Kidney (tissue), 14 donors: ENCODE data around the gene GORASP1. TPM values are rescaled to one million over a fixed set of nuclear protein-coding genes. Genes with fewer than 3 reads are reported as not detected.

Source experiments
- DNase-seq, 5 donors: peaks; one replicate each; pipeline ENCODE4 v3.0.0-alpha.2; 2013 to 2020
- FAIRE-seq: peaks from 2 replicates; lab custom pipeline; 2012; peaks lifted over from hg19 to GRCh38; lab: Jason Lieb, UNC
- H3K27ac ChIP-seq, 2 donors: one replicate each; pipeline ENCODE4 v1.7.0; 2013; ENCODE audit warnings: low read depth in 2 of 2, low read length in 2 of 2, inconsistent platforms in 1 of 2
- H3K27me3 ChIP-seq: one replicate; pipeline ENCODE4 v1.7.1; 2013; ENCODE audit warnings: low read length, inconsistent platforms; ENCODE audit not compliant: control insufficient read depth, insufficient read depth
- H3K36me3 ChIP-seq, 3 donors: one replicate each; pipeline versions ENCODE4 v1.7.0 to v1.7.1; 2013; ENCODE audit warnings: low read length in 3 of 3, control low read depth in 1 of 3, inconsistent platforms in 1 of 3; ENCODE audit not compliant: insufficient read depth in 3 of 3, control insufficient read depth in 2 of 3
- H3K4me1 ChIP-seq, 3 donors: one replicate each; pipeline versions ENCODE4 v1.7.0 to v1.7.1; 2013; ENCODE audit warnings: low read length in 3 of 3, inconsistent platforms in 1 of 3, low read depth in 1 of 3; ENCODE audit not compliant: control insufficient read depth in 2 of 3, insufficient read depth in 2 of 3
- H3K4me3 ChIP-seq, 3 donors: one replicate each; pipeline versions ENCODE4 v1.7.0 to v1.8.1; 2013; ENCODE audit warnings: low read length in 3 of 3, control low read depth in 1 of 3, inconsistent platforms in 1 of 3
- H3K9ac ChIP-seq, 3 donors: one replicate each; pipeline versions ENCODE4 v1.7.0 to v1.7.1; 2013; ENCODE audit warnings: low read length in 3 of 3, control low read depth in 1 of 3, inconsistent platforms in 1 of 3
- H3K9me3 ChIP-seq, 3 donors: one replicate each; pipeline versions ENCODE4 v1.7.0 to v1.7.1; 2013; ENCODE audit warnings: low read length in 3 of 3, control low read depth in 1 of 3, inconsistent platforms in 1 of 3; ENCODE audit not compliant: control insufficient read depth in 2 of 3, insufficient read depth in 1 of 3
- CTCF ChIP-seq: IDR thresholded peaks from 3 replicates; pipeline ENCODE4 v1.5.1; 2012; ENCODE audit warnings: mild to moderate bottlenecking, moderate library complexity, borderline replicate concordance; ENCODE audit not compliant: insufficient read depth; ENCODE audit errors: extremely low read depth
- intact Hi-C: fragments of 100-400 bp; cut with DNase I; formaldehyde crosslinking; loops from one replicate; pipeline ENCODE4 v1.11.1; 2022
- polyA plus RNA-seq: library from polyadenylated mRNA; stranded (reverse); fragments of 350-450 nt; fragmentation: Illumina TruSeq; extraction: RNeasy Lipid Tissue Mini Kit (QIAGEN cat#74804); gene quantifications from one replicate; pipeline ENCODE4 v1.2.3, GENCODE V29; 2014; ENCODE audit warnings: low read depth, low replicate concordance; ENCODE audit not compliant: insufficient read depth
- total RNA-seq: library from RNA; stranded (reverse); fragmentation: NEBNext Ultra II Directional; extraction: Animal tissue kit (Norgen Biotek cat#: 25700); gene quantifications from one replicate; pipeline ENCODE4 v1.2.1, GENCODE V29; 2021
- donor health status: control.
- donor health status: control.
- donor health status: control.
- donor health status: control.
- donor health status: control.
- donor health status: DM: yes; HTN: yes; CAD: no.
- donor health status: Normal renal cell carcinoma (clear cell type).

The GORASP1 gene
- total and polyA plus RNA-seq, 2 donors from 2014 or later, result 38.8 to 70.9 TPM

- H3K27ac ChIP-seq, result no peak overlapping the region
Observed at GRCh38 chr3:39105687-39106063, 1.8 kb downstream of the GORASP1 start.

GRCh38 chr3:39104961-39105686, 2.3 kb downstream of the GORASP1 start:
- no peak for FAIRE-seq

More at GRCh38 chr3:39105687-39106063, 1.8 kb downstream of the GORASP1 start:
- DNase-seq (no peak), FAIRE-seq (no peak)
- no peaks in the 10 kb centered on the region for H3K27me3 ChIP-seq
- peak overlapping the region in 2 of 3 donors; percentile 66 to 96 for H3K4me3 ChIP-seq
- peak overlapping the region in 1 of 3 donors; percentile 93 for H3K9ac ChIP-seq
- H3K4me1 ChIP-seq, result peaks cover 0 to 30% (median 13%) of the 10 kb centered on the region in 3 donors
- peaks cover 0 to 4% (median 4%) of the 10 kb centered on the region in 3 donors for H3K36me3 ChIP-seq
- no peak for TF ChIP-seq CTCF
- no peaks in the 10 kb centered on the region for H3K9me3 ChIP-seq
- intact Hi-C loops, result no loop called here

GRCh38 chr3:39103791-39104552, 3.5 kb downstream of the GORASP1 start:
- no peak for DNase-seq
- H3K4me1 ChIP-seq, result peaks cover 0 to 30% (median 13%) of the 10 kb centered on the region in 3 donors
- TF ChIP-seq CTCF, result no peak
- H3K9me3 ChIP-seq, result no peaks in the 10 kb centered on the region
- H3K9ac ChIP-seq, result no peak overlapping the region
- H3K27me3 ChIP-seq, result no peaks in the 10 kb centered on the region
- peaks cover 0 to 12% (median 7%) of the 10 kb centered on the region in 3 donors for H3K36me3 ChIP-seq
- intact Hi-C loops, result no loop called here
- FAIRE-seq, result no peak
- no peak overlapping the region for H3K4me3 ChIP-seq
- H3K27ac ChIP-seq, result no peak overlapping the region

More at GRCh38 chr3:39104961-39105686, 2.3 kb downstream of the GORASP1 start:
- Histone ChIP-seq H3K27ac (no peak overlapping the region), H3K4me3 (peak overlapping the region in 1 of 3 donors; percentile 96), H3K27me3 (no peaks in the 10 kb centered on the region), H3K9me3 (no peaks in the 10 kb centered on the region), H3K9ac (peak overlapping the region in 1 of 3 donors; percentile 93), H3K36me3 (peaks cover 0 to 4% (median 2%) of the 10 kb centered on the region in 3 donors), H3K4me1 (peaks cover 0 to 30% (median 13%) of the 10 kb centered on the region in 3 donors)
- intact Hi-C loops, result no loop called here
- DNase-seq, result no peak
- TF ChIP-seq CTCF, result no peak
